Tibial artery (tissue), 4 donors: ENCODE results near the gene SECTM1.

Experiments
- DNase-seq, 2 donors: peaks; one replicate each; pipeline ENCODE4 v3.0.0-alpha.2; 2019
- H3K27ac ChIP-seq, 2 donors: fragments of 200-600 bp; sonication (generic) in 1 of 2; 1 replicate in 1 of 2; 2 replicates in 1 of 2; pipeline ENCODE4 v1.5.1; 2018 to 2019; ENCODE audit warnings: mild to moderate bottlenecking in 1 of 2
- H3K27me3 ChIP-seq, 2 donors: fragments of 200-600 bp; sonication (generic) in 1 of 2; one replicate each; pipeline versions ENCODE4 v1.5.1 to v1.6.0; 2016 to 2019
- H3K36me3 ChIP-seq, 3 donors: fragments of 200-600 bp; sonication (generic) in 2 of 3; one replicate each; pipeline ENCODE4 v1.5.1; 2016 to 2019; ENCODE audit warnings: mild to moderate bottlenecking in 2 of 3
- H3K4me1 ChIP-seq, 4 donors: fragments of 200-600 bp; sonication (generic) in 2 of 4; 1 replicate in 3 of 4; 2 replicates in 1 of 4; pipeline ENCODE4 v1.5.1; 2016 to 2019
- H3K4me3 ChIP-seq, 2 donors: fragments of 200-600 bp; sonication (generic) in 1 of 2; 1 replicate in 1 of 2; 2 replicates in 1 of 2; pipeline ENCODE4 v1.5.1; 2018 to 2019; ENCODE audit warnings: mild to moderate bottlenecking in 2 of 2
- H3K9me3 ChIP-seq, 3 donors: fragments of 200-600 bp; sonication (generic) in 1 of 3; one replicate each; pipeline ENCODE4 v1.5.1; 2016 to 2019
- intact Hi-C: fragments of 100-400 bp; cut with DNase I; formaldehyde crosslinking; loops from one replicate; pipeline ENCODE4 v1.15.0; 2023; ENCODE audit warnings: low total_unique reads
- TF ChIP-seq, protein P1 (sequence below), 2 experiments: fragments of 200-600 bp in 1 of 2; fragments of 450-650 bp in 1 of 2; IDR thresholded peaks; one replicate each; pipeline ENCODE4 v1.5.1; 2017 to 2019; ENCODE audit warnings: antibody characterized with exemption in 2 of 2, mild to moderate bottlenecking in 1 of 2, moderate library complexity in 1 of 2

The SECTM1 gene

DNA sequence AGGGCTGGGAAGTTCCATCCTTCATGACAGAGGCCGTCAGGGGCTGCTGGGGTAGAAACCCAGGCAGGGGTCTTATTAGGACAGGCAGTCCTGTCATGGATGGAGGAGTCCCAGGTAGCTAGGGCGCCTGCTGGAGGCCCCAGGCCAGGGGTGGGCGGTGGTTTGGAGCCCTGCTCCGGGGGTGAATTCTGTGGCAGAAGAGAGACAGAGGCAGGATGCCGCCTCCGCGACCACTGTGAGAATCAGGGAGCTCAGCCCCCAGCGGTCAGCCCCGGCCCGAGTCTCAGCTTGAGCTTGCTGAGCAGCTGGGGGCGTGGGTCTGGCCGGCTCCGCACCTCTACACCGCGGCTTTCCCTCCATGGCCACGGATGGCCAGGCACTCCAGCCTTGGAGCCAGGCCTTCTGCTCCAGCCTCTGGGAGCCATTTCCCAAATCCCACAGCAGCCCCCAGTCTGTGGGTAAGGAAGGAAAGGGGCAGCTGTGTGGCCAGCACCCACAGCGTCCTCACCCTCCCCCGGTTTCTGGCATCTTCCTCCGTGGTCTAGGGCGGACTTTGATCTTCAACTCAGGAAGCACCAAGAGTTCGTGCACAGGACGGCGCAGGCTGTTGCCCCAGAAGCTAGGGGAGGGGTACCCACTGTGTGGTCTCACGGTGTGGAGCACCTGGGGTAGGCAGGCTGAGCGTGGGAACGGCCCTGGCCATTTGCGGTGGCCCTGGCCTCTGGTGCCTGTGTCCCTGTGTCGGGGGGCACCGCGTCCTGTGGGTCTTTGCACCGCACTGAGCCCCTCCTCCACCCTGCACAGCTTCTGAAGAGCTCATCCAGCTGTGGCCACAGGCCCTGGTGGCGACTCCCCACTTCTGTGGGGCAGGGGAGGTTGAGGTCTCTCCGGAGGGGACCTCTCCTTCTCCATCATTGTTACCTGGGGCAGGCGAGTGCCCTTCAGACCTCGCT is 30.3 kb downstream of the SECTM1 start:
- Histone ChIP-seq H3K4me1 (peaks cover 0 to 18% (median 10%) of the 10 kb centered on the region in 4 donors), H3K4me3 (no peak overlapping the region), H3K9me3 (no peaks in the 10 kb centered on the region), H3K27ac (no peak overlapping the region), H3K36me3 (no peaks in the 10 kb centered on the region), H3K27me3 (peaks cover 0 to 39% of the 10 kb centered on the region in 2 donors)
- no peak for DNase-seq
- TF ChIP-seq, protein P1, sequence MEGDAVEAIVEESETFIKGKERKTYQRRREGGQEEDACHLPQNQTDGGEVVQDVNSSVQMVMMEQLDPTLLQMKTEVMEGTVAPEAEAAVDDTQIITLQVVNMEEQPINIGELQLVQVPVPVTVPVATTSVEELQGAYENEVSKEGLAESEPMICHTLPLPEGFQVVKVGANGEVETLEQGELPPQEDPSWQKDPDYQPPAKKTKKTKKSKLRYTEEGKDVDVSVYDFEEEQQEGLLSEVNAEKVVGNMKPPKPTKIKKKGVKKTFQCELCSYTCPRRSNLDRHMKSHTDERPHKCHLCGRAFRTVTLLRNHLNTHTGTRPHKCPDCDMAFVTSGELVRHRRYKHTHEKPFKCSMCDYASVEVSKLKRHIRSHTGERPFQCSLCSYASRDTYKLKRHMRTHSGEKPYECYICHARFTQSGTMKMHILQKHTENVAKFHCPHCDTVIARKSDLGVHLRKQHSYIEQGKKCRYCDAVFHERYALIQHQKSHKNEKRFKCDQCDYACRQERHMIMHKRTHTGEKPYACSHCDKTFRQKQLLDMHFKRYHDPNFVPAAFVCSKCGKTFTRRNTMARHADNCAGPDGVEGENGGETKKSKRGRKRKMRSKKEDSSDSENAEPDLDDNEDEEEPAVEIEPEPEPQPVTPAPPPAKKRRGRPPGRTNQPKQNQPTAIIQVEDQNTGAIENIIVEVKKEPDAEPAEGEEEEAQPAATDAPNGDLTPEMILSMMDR (IDR thresholded peaks at IDR 0.05) = no peak
- intact Hi-C loops = no loop called here

GRCh38 chr17:82302568-82302963 is 31.0 kb downstream of the SECTM1 start:
- H3K27me3 ChIP-seq = peaks cover 0 to 37% of the 10 kb centered on the region in 2 donors
- TF ChIP-seq, protein P1 (IDR thresholded peaks at IDR 0.05) = no peak
- H3K4me3 ChIP-seq = no peak overlapping the region
- DNase-seq = no peak
- H3K4me1 ChIP-seq = peaks cover 0 to 25% (median 16%) of the 10 kb centered on the region in 4 donors
- no peaks in the 10 kb centered on the region for H3K9me3 ChIP-seq
- intact Hi-C loops = no loop called here
- no peaks in the 10 kb centered on the region for H3K36me3 ChIP-seq
- H3K27ac ChIP-seq = no peak overlapping the region

DNA sequence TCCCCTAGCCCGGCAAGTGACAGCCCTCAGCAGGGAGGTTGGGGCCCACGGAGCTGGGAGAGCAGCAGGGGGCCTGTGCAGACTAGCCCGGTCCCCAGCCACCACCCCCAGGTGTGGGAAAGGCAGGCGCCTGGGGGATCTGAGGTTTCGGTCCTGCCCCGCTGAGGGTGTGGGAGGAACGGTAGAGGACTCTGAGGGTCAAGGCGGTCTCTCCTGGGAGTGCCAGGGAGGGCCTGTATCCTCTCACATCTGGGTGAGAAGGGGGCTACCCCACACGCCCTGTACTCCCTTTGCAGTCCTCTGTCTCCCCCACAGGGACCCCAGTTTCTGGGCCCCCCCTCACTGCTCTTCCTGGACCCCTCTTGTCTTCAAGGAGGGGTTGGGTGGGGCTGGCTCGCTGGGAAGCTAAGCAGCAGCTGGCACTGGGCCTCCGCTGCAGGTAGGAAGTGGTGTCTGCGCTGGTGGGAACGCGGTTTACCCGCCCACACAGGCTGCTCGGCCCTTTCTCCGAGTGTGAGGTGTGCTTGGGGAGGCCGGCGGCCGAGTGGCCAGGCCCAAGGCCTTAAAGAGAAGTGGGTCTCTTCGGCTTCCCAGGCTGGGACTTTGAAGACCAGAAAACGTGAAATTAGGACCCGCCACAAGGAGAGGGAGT is 31.5 kb downstream of the SECTM1 start:
- TF ChIP-seq, protein P1 (IDR thresholded peaks at IDR 0.05) = no peak

GRCh38 chr17:82301300-82301915 is 32.2 kb downstream of the SECTM1 start:
- intact Hi-C loops = no loop called here
- no peak overlapping the region for H3K4me3 ChIP-seq
- H3K27me3 ChIP-seq = peaks cover 0 to 36% of the 10 kb centered on the region in 2 donors
- TF ChIP-seq, protein P1 (IDR thresholded peaks at IDR 0.05) = no peak
- no peak for DNase-seq
- H3K27ac ChIP-seq = no peak overlapping the region
- H3K36me3 ChIP-seq = no peaks in the 10 kb centered on the region
- H3K9me3 ChIP-seq = no peaks in the 10 kb centered on the region
- H3K4me1 ChIP-seq = peaks cover 0 to 34% (median 21%) of the 10 kb centered on the region in 4 donors

More for the DNA sequence above, 31.5 kb downstream of the SECTM1 start:
- no peak overlapping the region for H3K4me3 ChIP-seq
- no peak for DNase-seq
- no peaks in the 10 kb centered on the region for H3K36me3 ChIP-seq
- peaks cover 0 to 30% (median 19%) of the 10 kb centered on the region in 4 donors for H3K4me1 ChIP-seq
- peaks cover 0 to 36% of the 10 kb centered on the region in 2 donors for H3K27me3 ChIP-seq
- no peak overlapping the region for H3K27ac ChIP-seq
- no peaks in the 10 kb centered on the region for H3K9me3 ChIP-seq
- intact Hi-C loops = no loop called here

DNA sequence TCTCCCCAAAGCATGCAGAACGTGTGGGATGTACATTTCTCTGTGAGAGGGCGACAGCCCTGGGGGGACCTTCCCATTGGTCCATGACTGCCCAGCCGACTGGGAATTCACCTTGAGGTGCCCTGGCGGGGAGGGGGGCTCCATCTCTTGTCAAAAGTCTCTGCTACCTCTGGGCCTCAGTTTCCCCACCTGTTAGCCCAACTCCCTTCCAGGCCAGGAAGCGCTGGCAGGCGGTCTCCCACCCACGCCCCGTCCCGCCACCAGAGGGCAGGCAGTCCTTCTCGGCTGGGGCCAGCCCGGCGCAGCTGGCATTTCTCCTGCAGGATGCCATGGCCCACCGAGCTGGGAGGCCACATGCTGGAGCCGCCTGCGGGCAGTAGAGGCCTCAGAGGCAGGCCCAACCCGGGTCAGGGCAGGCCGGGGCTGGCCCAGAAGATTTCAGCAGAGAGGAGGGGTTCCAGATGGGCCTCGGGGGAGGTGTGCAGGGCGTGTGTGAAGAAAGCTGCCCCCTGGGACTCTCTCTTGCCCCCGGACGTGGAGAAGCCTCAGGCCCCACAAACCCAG is 32.8 kb downstream of the SECTM1 start:
- Histone ChIP-seq H3K9me3 (no peaks in the 10 kb centered on the region), H3K27ac (no peak overlapping the region), H3K4me3 (no peak overlapping the region), H3K36me3 (no peaks in the 10 kb centered on the region), H3K4me1 (peaks cover 0 to 35% (median 21%) of the 10 kb centered on the region in 4 donors), H3K27me3 (peaks cover 0 to 36% of the 10 kb centered on the region in 2 donors)
- TF ChIP-seq, protein P1 (IDR thresholded peaks at IDR 0.05) = peak; percentile 59 to 61
- no peak for DNase-seq
- intact Hi-C loops = no loop called here
